Measurements from ENCODE around the gene PDZD7.

DNA sequence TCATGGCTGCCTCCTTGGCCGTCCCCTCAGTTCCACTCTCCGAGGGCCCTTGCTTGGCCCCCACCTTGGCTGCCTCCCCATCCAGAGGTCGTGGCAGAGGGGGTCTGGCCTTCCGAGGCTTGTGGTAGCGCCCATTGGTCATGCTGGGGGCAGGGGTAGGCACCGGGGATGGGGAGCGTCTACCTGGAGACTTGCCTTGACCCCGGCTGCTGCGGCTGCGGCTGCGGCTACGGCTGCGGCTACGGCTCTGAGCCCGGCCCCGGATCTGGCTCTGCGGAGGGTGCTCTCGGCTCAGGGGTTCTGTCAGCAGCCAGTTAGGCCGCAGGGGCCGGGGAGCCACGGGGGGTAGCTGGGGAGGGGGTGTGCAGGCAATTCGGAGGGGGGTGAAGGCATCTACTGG lies 20.6 kb downstream of the PDZD7 start:
- TF ChIP-seq CTCF (IDR thresholded peaks at IDR 0.05; ENCODE audit: low read depth, low read length, missing input control) (no peak), RAD21 (IDR thresholded peaks at IDR 0.05) (no peak)
